Thoracic aorta (tissue), 2 donors: Measurements from ENCODE around the gene SSH2. TPM values are rescaled to one million over a fixed set of nuclear protein-coding genes. Genes with fewer than 3 reads are reported as not detected.
A peak's percentile ranks its signal among the peaks of the same experiment; 100 is the strongest.

ENCODE experiments used
- ATAC-seq: fragments of 150-250 bp; one replicate; pipeline ENCODE4 v1.8.0; 2017; ENCODE audit warnings: low read depth; ENCODE audit not compliant: insufficient number of reproducible peaks, low FRiP score
- DNase-seq: peaks from one replicate; pipeline ENCODE4 v3.0.0-alpha.2; 2020; ENCODE audit warnings: low spot score
- H3K27ac ChIP-seq, 2 donors: fragments of 200-600 bp; sonication (generic); 1 replicate in 1 of 2; 2 replicates in 1 of 2; pipeline ENCODE4 v1.5.1; 2016; ENCODE audit warnings: mild to moderate bottlenecking in 2 of 2, moderate library complexity in 2 of 2
- H3K27me3 ChIP-seq: fragments of 200-600 bp; sonication (generic); replicated peaks from 2 replicates; pipeline ENCODE4 v1.6.0; 2016; ENCODE audit warnings: mild to moderate bottlenecking; ENCODE audit not compliant: insufficient read depth
- H3K36me3 ChIP-seq: fragments of 200-600 bp; sonication (generic); one replicate; pipeline ENCODE4 v1.5.1; 2016
- H3K4me1 ChIP-seq, 2 donors: fragments of 200-600 bp; sonication (generic); 1 replicate in 1 of 2; 2 replicates in 1 of 2; pipeline versions ENCODE4 v1.5.1 to v1.6.0; 2016; ENCODE audit warnings: low read depth in 2 of 2, mild to moderate bottlenecking in 1 of 2; ENCODE audit not compliant: control insufficient read depth in 1 of 2
- H3K4me3 ChIP-seq: fragments of 200-600 bp; sonication (generic); 2 replicates; pipeline ENCODE4 v1.5.1; 2016; ENCODE audit warnings: mild to moderate bottlenecking
- H3K9me3 ChIP-seq: fragments of 200-600 bp; sonication (generic); 2 replicates; pipeline ENCODE4 v1.5.1; 2016
- CTCF ChIP-seq: fragments of 200-600 bp; sonication (generic); IDR thresholded peaks from one replicate; pipeline ENCODE4 v1.5.1; 2019; ENCODE audit warnings: antibody characterized with exemption
- total RNA-seq, 2 donors: library from RNA; depleted of rRNA; stranded (reverse); fragments of >200 nt; gene quantifications; one replicate each; pipeline versions ENCODE4 v1.1.0 to v1.2.3, GENCODE V29; 2016

Gene SSH2
- total RNA-seq, 2 donors from 2014 or later: 31.5 to 33.2 TPM

- Histone ChIP-seq H3K9me3 (no peaks in the 10 kb centered on the region), H3K4me1 (peaks cover 9 to 15% of the 10 kb centered on the region in 2 donors), H3K36me3 (no peaks in the 10 kb centered on the region), H3K27me3 (no peaks in the 10 kb centered on the region), H3K4me3 (no peak overlapping the region), H3K27ac (no peak overlapping the region)
- no peak for DNase-seq
- TF ChIP-seq CTCF: no peak
- no peak for ATAC-seq
These were observed 279.6 kb downstream of the SSH2 start for GRCh38 chr17:29650396-29650795.

- ATAC-seq (no peak), DNase-seq (no peak)
- Histone ChIP-seq H3K9me3 (no peaks in the 10 kb centered on the region), H3K27ac (no peak overlapping the region), H3K36me3 (no peaks in the 10 kb centered on the region), H3K4me3 (no peak overlapping the region), H3K27me3 (no peaks in the 10 kb centered on the region), H3K4me1 (peaks cover 17 to 25% of the 10 kb centered on the region in 2 donors)
- no peak for TF ChIP-seq CTCF
These were observed 280.7 kb downstream of the SSH2 start for GRCh38 chr17:29649359-29649758.

- Histone ChIP-seq H3K4me3 (no peak overlapping the region), H3K36me3 (no peaks in the 10 kb centered on the region), H3K27me3 (no peaks in the 10 kb centered on the region), H3K9me3 (no peaks in the 10 kb centered on the region), H3K27ac (no peak overlapping the region), H3K4me1 (peaks cover 17 to 36% of the 10 kb centered on the region in 2 donors)
- DNase-seq (no peak), ATAC-seq (no peak)
- no peak for TF ChIP-seq CTCF
These were observed 282.0 kb downstream of the SSH2 start for GRCh38 chr17:29648005-29648404.

GRCh38 chr17:29645515-29646051 lies 284.4 kb downstream of the SSH2 start:
- Histone ChIP-seq H3K9me3 (no peaks in the 10 kb centered on the region), H3K36me3 (no peaks in the 10 kb centered on the region), H3K4me3 (peak overlapping the region; percentile 26), H3K27me3 (no peaks in the 10 kb centered on the region), H3K27ac (peak overlapping the region; percentile 64 to 74), H3K4me1 (peaks cover 28 to 58% of the 10 kb centered on the region in 2 donors)
- TF ChIP-seq CTCF: no peak
- peak; percentile 76 for ATAC-seq
- peak; percentile 51 for DNase-seq

GRCh38 chr17:29643817-29644160 lies 286.2 kb downstream of the SSH2 start:
- TF ChIP-seq CTCF: no peak
- Histone ChIP-seq H3K4me1 (peaks cover 41 to 76% of the 10 kb centered on the region in 2 donors), H3K27me3 (no peaks in the 10 kb centered on the region), H3K27ac (peak overlapping the region; percentile 64 to 74), H3K36me3 (no peaks in the 10 kb centered on the region), H3K9me3 (no peaks in the 10 kb centered on the region), H3K4me3 (no peak overlapping the region)
- no peak for DNase-seq
- no peak for ATAC-seq
